Measurements from ENCODE around the gene SLC6A2. TPM values are rescaled to one million over a fixed set of nuclear protein-coding genes. Genes with fewer than 3 reads are reported as not detected.
"Not testable (repeated sequence)": the region's sequence is repeated elsewhere in the genome, so short reads cannot be mapped to it uniquely, and the experiment has no call there.

Gene SLC6A2
- not detected for total RNA-seq

GRCh38 chr16:55655897-55656681, at the start of gene SLC6A2:
Gene SLC6A2, plus strand, starts transcription at chr16:55655988. Its CDS starts 707 bp downstream, at chr16:55656695.
- peak in 1 of 2 donors; percentile 55 for DNase-seq (ENCODE audit: low spot score in 2 of 2)
- Histone ChIP-seq H3K4me3 (peak within 1 kb of the TSS; percentile 36 to 39), H3K27ac (no peak within 1 kb of the TSS), H3K27me3 (no peaks in the 10 kb centered on the region), H3K4me1 (no peaks in the 10 kb centered on the region), H3K9me3 (no peaks in the 10 kb centered on the region), H3K36me3 (no peaks in the 10 kb centered on the region)
- intact Hi-C loops (cut with DNase I), result no loop called here
- no peak for TF ChIP-seq CTCF (IDR thresholded peaks at IDR 0.05)

- no peak for TF ChIP-seq CTCF (IDR thresholded peaks at IDR 0.05)
- no peaks in the 10 kb centered on the region for H3K27me3 ChIP-seq
- DNase-seq (ENCODE audit: low spot score in 2 of 2), result no peak
- H3K36me3 ChIP-seq, result no peaks in the 10 kb centered on the region
- no peaks in the 10 kb centered on the region for H3K9me3 ChIP-seq
- no peak overlapping the region for H3K27ac ChIP-seq
- H3K4me1 ChIP-seq, result no peaks in the 10 kb centered on the region
- intact Hi-C loops (cut with DNase I), result no loop called here
- no peak overlapping the region for H3K4me3 ChIP-seq
Measured at GRCh38 chr16:55613613-55614335, 42.0 kb upstream of the SLC6A2 start.

GRCh38 chr16:55615071-55615470, 40.7 kb upstream of the SLC6A2 start:
- Histone ChIP-seq H3K9me3 (no peaks in the 10 kb centered on the region), H3K27me3 (no peaks in the 10 kb centered on the region), H3K27ac (no peak overlapping the region), H3K4me1 (no peaks in the 10 kb centered on the region), H3K36me3 (no peaks in the 10 kb centered on the region), H3K4me3 (no peak overlapping the region)
- no peak for TF ChIP-seq CTCF (IDR thresholded peaks at IDR 0.05)
- intact Hi-C loops (cut with DNase I), result no loop called here
- no peak for DNase-seq (ENCODE audit: low spot score in 2 of 2)

GRCh38 chr16:55615670-55616069, 40.1 kb upstream of the SLC6A2 start:
- H3K27me3 ChIP-seq; H3K27ac ChIP-seq; intact Hi-C loops (cut with DNase I); H3K4me1 ChIP-seq; H3K4me3 ChIP-seq; H3K9me3 ChIP-seq; H3K36me3 ChIP-seq; DNase-seq (ENCODE audit: low spot score in 2 of 2): not testable (repeated sequence)

GRCh38 chr16:55621771-55622170, 34.0 kb upstream of the SLC6A2 start:
- H3K36me3 ChIP-seq, result no peaks in the 10 kb centered on the region
- intact Hi-C loops (cut with DNase I), result no loop called here
- H3K27me3 ChIP-seq, result no peaks in the 10 kb centered on the region
- no peak for TF ChIP-seq CTCF (IDR thresholded peaks at IDR 0.05)
- H3K4me1 ChIP-seq, result no peaks in the 10 kb centered on the region
- H3K9me3 ChIP-seq, result no peaks in the 10 kb centered on the region
- H3K4me3 ChIP-seq, result no peak overlapping the region
- DNase-seq (ENCODE audit: low spot score in 2 of 2), result no peak
- no peak overlapping the region for H3K27ac ChIP-seq

- Histone ChIP-seq H3K9me3 (no peaks in the 10 kb centered on the region), H3K27ac (no peak overlapping the region), H3K4me1 (no peaks in the 10 kb centered on the region), H3K4me3 (no peak overlapping the region), H3K27me3 (no peaks in the 10 kb centered on the region), H3K36me3 (no peaks in the 10 kb centered on the region)
- no peak for DNase-seq (ENCODE audit: low spot score in 2 of 2)
- no peak for TF ChIP-seq CTCF (IDR thresholded peaks at IDR 0.05)
- intact Hi-C loops (cut with DNase I), result no loop called here
Measured at GRCh38 chr16:55622272-55622671, 33.5 kb upstream of the SLC6A2 start.

Data from ascending aorta (tissue), 2 donors.